MCF 10A (cell line): Measurements from ENCODE around the gene PAX3. TPM values are rescaled to one million over a fixed set of nuclear protein-coding genes. Genes with fewer than 3 reads are reported as not detected.

Source experiments
- BruUV-seq: library from RNA; stranded (reverse); fragments of 400-500 nt; replicated peaks from 2 replicates; lab custom pipeline; 2021; lab: Mats Ljungman, UMichigan
- CTCF ChIA-PET: fragments of 300-600 bp; sonication (Branson Sonifier 250); formaldehyde crosslinking; extraction: SDS; loops from one replicate; lab custom pipeline; 2021; ENCODE audit warnings: antibody characterized with exemption, inconsistent platforms; lab: Yijun Ruan, JAX
- POLR2A ChIA-PET: fragments of 300-600, 350-650 bp; sonication (Branson Sonifier 250); formaldehyde crosslinking; extraction: SDS; loops from one replicate; lab custom pipeline; 2020; ENCODE audit warnings: antibody characterized with exemption, inconsistent platforms; lab: Yijun Ruan, JAX
- DNase-seq: peaks from one replicate; pipeline ENCODE4 v3.0.0-alpha.2; 2018; ENCODE audit not compliant: unreplicated experiment
- H3K27ac Mint-ChIP-seq: one replicate; pipeline ENCODE4 v1.8.0; 2022; ENCODE audit warnings: mild to moderate bottlenecking, low read depth, mixed read lengths; ENCODE audit not compliant: unreplicated experiment
- H3K27me3 Mint-ChIP-seq: one replicate; pipeline ENCODE4 v1.8.0; 2022; ENCODE audit warnings: mixed read lengths; ENCODE audit not compliant: insufficient read depth, unreplicated experiment
- H3K36me3 Mint-ChIP-seq: one replicate; pipeline ENCODE4 v1.8.0; 2022; ENCODE audit warnings: mild to moderate bottlenecking, moderate library complexity, mixed read lengths; ENCODE audit not compliant: insufficient read depth, unreplicated experiment
- H3K4me1 Mint-ChIP-seq: one replicate; pipeline ENCODE4 v1.8.0; 2022; ENCODE audit warnings: mixed read lengths; ENCODE audit not compliant: insufficient read depth, unreplicated experiment
- H3K4me3 Mint-ChIP-seq: one replicate; pipeline ENCODE4 v1.8.0; 2022; ENCODE audit warnings: mild to moderate bottlenecking, moderate library complexity, mixed read lengths; ENCODE audit not compliant: unreplicated experiment
- H3K9me3 Mint-ChIP-seq: one replicate; pipeline ENCODE4 v1.8.0; 2022; ENCODE audit warnings: mixed read lengths; ENCODE audit not compliant: unreplicated experiment
- intact Hi-C: fragments of 100-400 bp; cut with micrococcal nuclease; formaldehyde crosslinking; loops from 2 replicates; pipeline ENCODE4 v1.14.1; 2022
- total RNA-seq: library from RNA; stranded (reverse); gene quantifications from 2 replicates; pipeline ENCODE4 v1.2.3, GENCODE V29; 2022
- TF ChIP-seq, protein P1 (sequence below): fragments of 200-600 bp; IDR thresholded peaks from one replicate; pipeline ENCODE4 v1.8.0; 2022; ENCODE audit warnings: antibody characterized with exemption, mild to moderate bottlenecking; ENCODE audit not compliant: unreplicated experiment

Gene PAX3
- total RNA-seq, 1 experiment from 2014 or later = not detected

- POLR2A ChIA-PET = no interaction called here
- no TSS peak for BruUV-seq
- Mint-ChIP-seq H3K36me3 (no peaks in the 10 kb centered on the region), H3K9me3 (no peaks in the 10 kb centered on the region), H3K27ac (no peak overlapping the region), H3K4me3 (no peak overlapping the region), H3K27me3 (peaks cover 44% of the 10 kb centered on the region), H3K4me1 (no peaks in the 10 kb centered on the region)
- CTCF ChIA-PET = interaction anchor here (0.9 to 1.1 kb wide), 2 partner anchors 246 to 279 kb away, joined by 3 to 5 read pairs; no protein-coding TSS in a partner anchor
- DNase-seq = peak; percentile 14
- TF ChIP-seq, protein P1, sequence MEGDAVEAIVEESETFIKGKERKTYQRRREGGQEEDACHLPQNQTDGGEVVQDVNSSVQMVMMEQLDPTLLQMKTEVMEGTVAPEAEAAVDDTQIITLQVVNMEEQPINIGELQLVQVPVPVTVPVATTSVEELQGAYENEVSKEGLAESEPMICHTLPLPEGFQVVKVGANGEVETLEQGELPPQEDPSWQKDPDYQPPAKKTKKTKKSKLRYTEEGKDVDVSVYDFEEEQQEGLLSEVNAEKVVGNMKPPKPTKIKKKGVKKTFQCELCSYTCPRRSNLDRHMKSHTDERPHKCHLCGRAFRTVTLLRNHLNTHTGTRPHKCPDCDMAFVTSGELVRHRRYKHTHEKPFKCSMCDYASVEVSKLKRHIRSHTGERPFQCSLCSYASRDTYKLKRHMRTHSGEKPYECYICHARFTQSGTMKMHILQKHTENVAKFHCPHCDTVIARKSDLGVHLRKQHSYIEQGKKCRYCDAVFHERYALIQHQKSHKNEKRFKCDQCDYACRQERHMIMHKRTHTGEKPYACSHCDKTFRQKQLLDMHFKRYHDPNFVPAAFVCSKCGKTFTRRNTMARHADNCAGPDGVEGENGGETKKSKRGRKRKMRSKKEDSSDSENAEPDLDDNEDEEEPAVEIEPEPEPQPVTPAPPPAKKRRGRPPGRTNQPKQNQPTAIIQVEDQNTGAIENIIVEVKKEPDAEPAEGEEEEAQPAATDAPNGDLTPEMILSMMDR = no peak
- intact Hi-C loops = no loop called here
Observed at GRCh38 chr2:222315443-222316121, 16.8 kb upstream of the PAX3 start.

DNA sequence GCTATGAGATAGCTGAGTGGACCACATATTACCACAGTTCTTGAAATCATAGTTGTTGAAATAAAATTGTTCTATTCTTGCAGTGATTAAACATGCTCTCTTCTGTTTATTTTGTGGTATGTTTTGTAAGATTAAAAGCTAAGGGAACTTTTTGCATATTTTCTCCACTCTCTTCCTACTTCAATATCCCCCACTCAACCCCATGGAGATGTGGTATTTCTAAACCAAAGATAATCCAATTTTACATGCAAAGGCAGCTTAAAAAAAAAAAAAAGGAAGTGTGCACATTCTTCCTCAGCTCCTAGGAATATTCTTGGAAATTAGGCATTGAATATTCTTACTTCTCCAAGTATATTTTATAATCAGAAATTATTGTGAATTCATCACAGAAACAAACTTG lies 15.0 kb upstream of the PAX3 start:
- ChIA-PET POLR2A (interaction anchor here (1.2 kb wide), 1 partner anchor 205 kb away, joined by 3 read pairs; no protein-coding TSS in a partner anchor), CTCF (interaction anchor here (0.6 to 1.1 kb wide), 4 partner anchors 32 to 300 kb away, joined by 3 to 4 read pairs (median 3); no protein-coding TSS in a partner anchor)
- Mint-ChIP-seq H3K9me3 (no peaks in the 10 kb centered on the region), H3K36me3 (no peaks in the 10 kb centered on the region), H3K4me3 (no peak overlapping the region), H3K4me1 (no peaks in the 10 kb centered on the region), H3K27ac (no peak overlapping the region), H3K27me3 (peaks cover 61% of the 10 kb centered on the region)
- TF ChIP-seq, protein P1 = no peak
- BruUV-seq = no TSS peak
- no peak for DNase-seq
- intact Hi-C loops = no loop called here

- TF ChIP-seq, protein P1 = no peak
- no TSS peak for BruUV-seq
- Mint-ChIP-seq H3K27me3 (peaks cover 78% of the 10 kb centered on the region), H3K4me1 (peaks cover 5% of the 10 kb centered on the region), H3K9me3 (no peaks in the 10 kb centered on the region), H3K4me3 (no peak overlapping the region), H3K27ac (no peak overlapping the region), H3K36me3 (no peaks in the 10 kb centered on the region)
- no peak for DNase-seq
- intact Hi-C loops = no loop called here
- ChIA-PET CTCF (no interaction called here), POLR2A (no interaction called here)
Observed at GRCh38 chr2:222311978-222312738, 13.4 kb upstream of the PAX3 start.

- no TSS peak for BruUV-seq
- TF ChIP-seq, protein P1 = no peak
Observed at GRCh38 chr2:222311319-222311977, 12.7 kb upstream of the PAX3 start.

More at GRCh38 chr2:222311319-222311977, 12.7 kb upstream of the PAX3 start:
- POLR2A ChIA-PET = no interaction called here
- CTCF ChIA-PET = no interaction called here
- no peak overlapping the region for H3K4me3 Mint-ChIP-seq
- no peak for DNase-seq
- H3K36me3 Mint-ChIP-seq = no peaks in the 10 kb centered on the region
- H3K4me1 Mint-ChIP-seq = peaks cover 7% of the 10 kb centered on the region
- intact Hi-C loops = no loop called here
- H3K27me3 Mint-ChIP-seq = peaks cover 85% of the 10 kb centered on the region
- H3K27ac Mint-ChIP-seq = no peak overlapping the region
- no peaks in the 10 kb centered on the region for H3K9me3 Mint-ChIP-seq
